Subcutaneous abdominal adipose tissue (tissue), 5 donors: Measurements from ENCODE around the gene MST1.

Experiments
- H3K27ac ChIP-seq: one replicate; pipeline ENCODE4 v1.7.0; 2013; ENCODE audit warnings: low read depth, mild to moderate bottlenecking, inconsistent platforms, low read length, moderate library complexity
- H3K27me3 ChIP-seq, 5 donors: one replicate each; pipeline ENCODE4 v1.7.0; 2013; ENCODE audit warnings: low read length in 5 of 5, inconsistent platforms in 1 of 5; ENCODE audit not compliant: control insufficient read depth in 5 of 5, insufficient read depth in 4 of 5
- H3K36me3 ChIP-seq, 5 donors: one replicate each; pipeline ENCODE4 v1.7.0; 2013; ENCODE audit warnings: low read length in 5 of 5; ENCODE audit not compliant: control insufficient read depth in 5 of 5, insufficient read depth in 5 of 5
- H3K4me1 ChIP-seq, 5 donors: one replicate each; pipeline ENCODE4 v1.7.0; 2013; ENCODE audit warnings: low read length in 5 of 5, mild to moderate bottlenecking in 3 of 5, moderate library complexity in 1 of 5; ENCODE audit not compliant: control insufficient read depth in 5 of 5, insufficient read depth in 5 of 5
- H3K4me3 ChIP-seq, 5 donors: one replicate each; pipeline ENCODE4 v1.7.0; 2013; ENCODE audit warnings: low read length in 5 of 5, low read depth in 1 of 5
- H3K9ac ChIP-seq, 5 donors: one replicate each; pipeline ENCODE4 v1.7.0; 2013; ENCODE audit warnings: low read length in 5 of 5, mild to moderate bottlenecking in 4 of 5, moderate library complexity in 3 of 5
- H3K9me3 ChIP-seq, 5 donors: one replicate each; pipeline ENCODE4 v1.7.0; 2013; ENCODE audit warnings: low read length in 5 of 5; ENCODE audit not compliant: control insufficient read depth in 5 of 5
- donor health status: healthy.
- donor health status: healthy.
- donor health status: healthy.
- donor health status: healthy.
- donor health status: healthy.

MST1 gene

DNA sequence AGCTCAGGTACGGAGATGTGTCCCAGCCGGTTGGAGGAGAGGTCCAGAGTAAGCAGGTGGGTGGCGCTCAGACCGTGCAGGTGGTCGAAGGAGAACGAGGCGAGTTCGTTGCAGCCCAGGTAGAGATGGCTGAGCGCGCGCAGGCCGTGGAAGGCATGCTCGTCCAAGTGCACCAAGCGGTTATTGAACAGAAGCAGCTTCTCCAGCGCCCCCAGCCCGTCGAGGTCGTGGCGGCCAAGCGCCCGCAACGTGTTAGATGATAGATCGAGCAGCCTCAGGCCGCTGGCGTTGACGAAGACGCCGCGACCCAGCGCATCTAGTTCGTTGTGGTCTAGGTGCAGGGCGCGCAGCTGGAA is 29.6 kb upstream of the MST1 start:
- peak overlapping the region in 4 of 5 donors; percentile 65 to 87 (median 85) for H3K4me3 ChIP-seq
- no peak overlapping the region for H3K27ac ChIP-seq
- H3K9me3 ChIP-seq, result no peaks in the 10 kb centered on the region
- peaks cover 8 to 43% (median 32%) of the 10 kb centered on the region in 5 donors for H3K4me1 ChIP-seq
- H3K36me3 ChIP-seq, result peaks cover 0 to 47% (median 36%) of the 10 kb centered on the region in 5 donors
- peak overlapping the region in 3 of 5 donors; percentile 56 to 72 (median 67) for H3K9ac ChIP-seq
- H3K27me3 ChIP-seq, result peaks cover 0 to 2% (median 0%) of the 10 kb centered on the region in 5 donors

GRCh38 chr3:49717959-49718857 is 28.9 kb upstream of the MST1 start:
- peak overlapping the region in 2 of 5 donors; percentile 85 to 87 for H3K4me3 ChIP-seq
- H3K27ac ChIP-seq, result no peak overlapping the region
- no peaks in the 10 kb centered on the region for H3K9me3 ChIP-seq
- H3K27me3 ChIP-seq, result peaks cover 0 to 2% (median 0%) of the 10 kb centered on the region in 5 donors
- peaks cover 7 to 39% (median 28%) of the 10 kb centered on the region in 5 donors for H3K4me1 ChIP-seq
- peaks cover 0 to 51% (median 36%) of the 10 kb centered on the region in 5 donors for H3K36me3 ChIP-seq
- H3K9ac ChIP-seq, result no peak overlapping the region

GRCh38 chr3:49717211-49717958 is 28.1 kb upstream of the MST1 start:
- Histone ChIP-seq H3K4me1 (peaks cover 0 to 30% (median 20%) of the 10 kb centered on the region in 5 donors), H3K27ac (no peak overlapping the region), H3K36me3 (peaks cover 0 to 58% (median 37%) of the 10 kb centered on the region in 5 donors), H3K9ac (no peak overlapping the region), H3K9me3 (no peaks in the 10 kb centered on the region), H3K4me3 (no peak overlapping the region), H3K27me3 (peaks cover 0 to 2% (median 0%) of the 10 kb centered on the region in 5 donors)

DNA sequence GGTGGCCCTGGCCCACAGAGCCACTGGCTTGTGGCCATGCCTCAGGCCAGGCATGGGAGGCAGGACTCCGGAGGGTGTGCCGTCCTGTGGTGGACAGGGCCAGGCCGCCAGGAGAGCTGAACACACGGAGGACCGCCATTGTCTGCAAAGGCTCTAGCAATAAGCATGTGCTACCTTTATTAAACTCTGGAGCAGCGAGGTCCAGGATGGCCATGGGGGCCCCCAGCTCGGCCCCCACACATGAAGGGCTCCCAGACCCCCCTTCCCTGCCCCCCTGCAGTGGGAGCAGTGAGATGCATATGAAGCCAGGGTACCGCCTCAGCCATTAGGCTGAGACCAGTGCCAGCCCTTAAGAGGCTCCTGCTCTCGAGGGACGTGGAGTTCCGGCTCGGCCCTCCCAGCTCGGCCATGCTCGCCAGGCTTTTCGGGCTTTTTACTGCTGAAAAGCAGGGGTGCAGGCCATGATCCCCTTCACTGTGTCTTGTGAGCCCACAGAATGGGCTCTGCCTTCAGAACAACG is 27.5 kb upstream of the MST1 start:
- Histone ChIP-seq H3K4me3 (no peak overlapping the region), H3K4me1 (peaks cover 0 to 28% (median 19%) of the 10 kb centered on the region in 5 donors), H3K9me3 (no peaks in the 10 kb centered on the region), H3K27me3 (peaks cover 0 to 2% (median 0%) of the 10 kb centered on the region in 5 donors), H3K9ac (no peak overlapping the region), H3K36me3 (peaks cover 0 to 59% (median 34%) of the 10 kb centered on the region in 5 donors), H3K27ac (no peak overlapping the region)

DNA sequence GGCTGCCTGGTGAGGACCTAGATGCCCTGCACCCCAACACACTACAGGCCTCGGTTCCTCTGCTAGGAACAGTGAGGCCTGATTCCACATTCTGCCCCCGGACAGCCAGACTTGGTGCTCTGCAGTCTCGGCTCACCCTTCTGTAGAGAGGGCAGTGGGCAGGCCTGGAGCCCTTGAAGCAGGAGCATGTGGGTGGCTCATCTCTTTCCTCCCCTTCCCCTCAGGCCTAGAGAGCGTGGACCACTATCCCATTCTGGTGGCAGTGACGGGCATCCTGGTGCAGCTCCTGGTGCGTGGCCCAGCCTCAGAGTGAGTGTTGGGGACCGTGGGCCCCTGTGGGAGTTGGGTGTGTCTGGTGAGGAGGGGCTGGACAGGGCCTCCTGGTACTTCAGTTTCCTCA is 26.9 kb upstream of the MST1 start:
- peaks cover 0 to 59% (median 32%) of the 10 kb centered on the region in 5 donors for H3K36me3 ChIP-seq
- peaks cover 0 to 2% (median 0%) of the 10 kb centered on the region in 5 donors for H3K27me3 ChIP-seq
- H3K4me1 ChIP-seq, result peaks cover 0 to 28% (median 19%) of the 10 kb centered on the region in 5 donors
- no peaks in the 10 kb centered on the region for H3K9me3 ChIP-seq
- H3K4me3 ChIP-seq, result no peak overlapping the region
- no peak overlapping the region for H3K27ac ChIP-seq
- no peak overlapping the region for H3K9ac ChIP-seq

DNA sequence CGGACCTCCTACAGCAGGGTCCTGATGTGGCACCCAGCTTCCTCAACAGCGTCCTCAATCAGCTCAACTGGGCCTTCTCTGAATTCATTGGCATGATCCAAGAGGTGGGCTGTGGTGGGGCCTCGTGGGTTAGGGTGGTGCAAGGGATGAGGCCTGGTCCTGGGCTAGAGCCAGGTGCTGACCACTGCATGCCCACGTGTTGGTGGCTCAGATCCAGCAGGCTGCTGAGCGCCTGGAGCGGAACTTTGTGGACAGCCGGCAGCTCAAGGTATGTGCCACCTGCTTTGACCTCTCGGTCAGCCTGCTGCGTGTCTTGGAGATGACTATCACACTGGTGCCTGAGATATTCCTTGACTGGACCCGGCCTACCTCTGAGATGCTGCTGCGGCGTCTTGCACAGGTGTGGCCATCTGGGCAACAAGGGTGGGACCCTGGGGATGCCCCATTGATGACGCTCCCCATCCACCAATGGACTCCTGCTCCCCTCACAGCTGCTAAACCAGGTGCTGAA is 26.4 kb upstream of the MST1 start:
- peaks cover 0 to 56% (median 31%) of the 10 kb centered on the region in 5 donors for H3K36me3 ChIP-seq
- H3K9ac ChIP-seq, result no peak overlapping the region

DNA sequence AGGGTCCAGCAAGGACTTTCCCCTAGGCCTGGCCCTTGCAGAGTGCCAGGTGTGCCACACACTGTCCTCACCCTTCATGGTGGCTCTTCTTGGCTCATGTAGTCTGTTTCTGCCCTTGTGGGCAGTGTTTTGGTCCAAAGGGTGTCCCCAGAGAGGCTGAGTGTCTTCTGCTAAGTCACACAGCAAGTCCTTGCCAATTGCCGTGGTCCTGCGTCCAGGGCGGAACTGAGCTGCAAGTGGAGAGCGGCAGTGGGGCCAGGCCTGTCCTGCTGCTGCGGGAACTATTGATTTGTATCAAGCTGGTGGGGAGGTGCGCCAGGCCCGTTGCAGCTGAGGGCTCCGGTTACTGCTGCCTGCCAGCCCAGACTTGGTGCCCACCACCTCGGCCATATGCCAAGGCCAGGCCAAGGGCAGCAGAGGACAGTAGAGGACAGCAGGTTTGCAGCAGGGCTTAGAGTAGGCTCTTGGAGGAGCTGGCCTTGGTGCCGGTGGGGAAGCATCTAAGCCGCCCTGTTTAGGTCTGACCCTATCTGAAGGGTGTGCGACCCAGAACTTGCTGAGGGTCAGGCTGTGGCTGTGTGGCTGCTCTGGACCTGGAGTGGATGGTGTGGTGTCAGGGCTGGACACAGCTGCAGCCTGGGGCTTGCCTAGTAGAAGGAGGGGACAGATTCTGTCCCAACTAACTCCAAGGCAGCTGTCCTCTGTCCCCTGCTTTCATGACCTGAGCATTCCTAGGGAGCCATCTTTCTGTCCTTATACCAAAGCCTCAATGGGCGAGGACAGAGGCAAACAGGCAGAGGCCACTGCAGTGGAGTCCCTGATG is 25.7 kb upstream of the MST1 start:
- no peak overlapping the region for H3K27ac ChIP-seq
- peaks cover 0 to 21% (median 16%) of the 10 kb centered on the region in 5 donors for H3K4me1 ChIP-seq
- H3K4me3 ChIP-seq, result no peak overlapping the region
- H3K27me3 ChIP-seq, result peaks cover 0 to 2% (median 0%) of the 10 kb centered on the region in 5 donors
- no peak overlapping the region for H3K9ac ChIP-seq
- H3K9me3 ChIP-seq, result no peaks in the 10 kb centered on the region
- H3K36me3 ChIP-seq, result peaks cover 0 to 56% (median 30%) of the 10 kb centered on the region in 5 donors

More for the DNA sequence above, 26.4 kb upstream of the MST1 start:
- H3K4me3 ChIP-seq, result no peak overlapping the region
- H3K4me1 ChIP-seq, result peaks cover 0 to 28% (median 19%) of the 10 kb centered on the region in 5 donors
- no peak overlapping the region for H3K27ac ChIP-seq
- H3K9me3 ChIP-seq, result no peaks in the 10 kb centered on the region
- H3K27me3 ChIP-seq, result peaks cover 0 to 2% (median 0%) of the 10 kb centered on the region in 5 donors

DNA sequence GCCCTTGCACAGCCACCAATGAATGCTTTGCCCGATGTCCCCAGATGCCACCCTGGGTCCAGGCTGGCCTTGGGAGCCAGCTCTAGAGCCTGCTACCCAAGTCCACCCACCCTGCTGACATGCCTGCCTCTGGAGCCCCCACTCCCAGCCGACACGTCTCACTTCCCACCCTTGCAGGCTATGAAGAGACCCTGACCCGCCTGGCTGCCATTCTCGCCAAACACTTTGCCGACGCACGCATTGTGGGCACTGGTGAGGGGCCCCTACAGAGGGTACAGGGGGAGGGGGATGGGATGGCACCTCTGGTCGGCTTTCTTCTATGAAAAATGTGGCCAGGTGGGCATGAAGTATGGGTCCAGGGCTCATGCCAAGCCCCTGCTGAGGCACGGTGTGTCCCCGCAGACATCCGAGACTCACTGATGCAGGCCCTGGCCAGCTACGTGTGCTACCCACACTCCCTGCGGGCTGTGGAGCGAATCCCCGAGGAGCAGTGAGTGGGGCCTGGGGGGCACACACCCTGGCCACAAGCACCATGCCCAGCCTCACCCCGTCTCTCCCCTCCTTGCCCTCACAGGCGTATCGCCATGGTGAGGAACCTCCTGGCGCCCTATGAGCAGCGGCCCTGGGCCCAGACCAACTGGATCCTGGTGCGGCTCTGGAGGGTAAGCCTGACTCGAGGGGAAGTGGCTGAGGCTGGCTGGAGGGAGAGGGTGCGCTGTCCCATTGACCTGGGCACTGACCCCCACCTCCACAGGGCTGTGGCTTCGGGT is 24.2 kb upstream of the MST1 start:
- no peaks in the 10 kb centered on the region for H3K27me3 ChIP-seq
- H3K27ac ChIP-seq, result no peak overlapping the region
- no peak overlapping the region for H3K4me3 ChIP-seq
- H3K36me3 ChIP-seq, result peaks cover 0 to 56% (median 31%) of the 10 kb centered on the region in 5 donors
- no peak overlapping the region for H3K9ac ChIP-seq
- no peaks in the 10 kb centered on the region for H3K9me3 ChIP-seq
- peaks cover 0 to 8% (median 3%) of the 10 kb centered on the region in 5 donors for H3K4me1 ChIP-seq
